Sciatic nerve (tissue), 2 donors: Measurements from ENCODE around the gene ATG9A. TPM values are rescaled to one million over a fixed set of nuclear protein-coding genes. Genes with fewer than 3 reads are reported as not detected.
"Not testable (repeated sequence)": the region's sequence is repeated elsewhere in the genome, so short reads cannot be mapped to it uniquely, and the experiment has no call there.

Experiments
- ATAC-seq: fragments of 200-7000 bp; cut with Tn5 transposase; one replicate; pipeline ENCODE4 v1.9.1; 2020; ENCODE audit warnings: mild to moderate bottlenecking, moderate library complexity
- DNase-seq: peaks from one replicate; pipeline ENCODE4 v3.0.0-alpha.2; 2020; ENCODE audit warnings: low spot score
- intact Hi-C: fragments of 100-400 bp; cut with DNase I; formaldehyde crosslinking; loops from one replicate; pipeline ENCODE4 v1.14.2; 2022
- total RNA-seq: library from RNA; stranded (reverse); fragmentation: NEBNext Ultra II Directional; extraction: Animal tissue kit (Norgen Biotek cat#: 25700); gene quantifications from one replicate; pipeline ENCODE4 v1.2.1, GENCODE V29; 2021
- donor health status: DM: no; HTN: no; CAD: no.
- donor health status: DM: no; HTN: no; CAD: no.

ATG9A gene
- total RNA-seq, 1 donor from 2014 or later, result 39.9 TPM

GRCh38 chr2:219210886-219211362, 18.5 kb downstream of the ATG9A start:
- intact Hi-C loops, result no loop called here
- DNase-seq (no peak), ATAC-seq (no peak)

- DNase-seq (no peak), ATAC-seq (no peak)
- intact Hi-C loops, result no loop called here
Measured at GRCh38 chr2:219210196-219210885, 19.1 kb downstream of the ATG9A start.

GRCh38 chr2:219209236-219210195, 19.9 kb downstream of the ATG9A start:
- no peak for DNase-seq
- intact Hi-C loops, result no loop called here
- ATAC-seq, result no peak

GRCh38 chr2:219207884-219208740, 21.3 kb downstream of the ATG9A start:
- ATAC-seq, result no peak
- intact Hi-C loops, result no loop called here
- DNase-seq, result no peak

- no peak for DNase-seq
- intact Hi-C loops, result no loop called here
- peak; percentile 1 for ATAC-seq
Measured at GRCh38 chr2:219207134-219207883, 22.1 kb downstream of the ATG9A start.

- ATAC-seq (peak; percentile 96), DNase-seq (peak; percentile 97)
- intact Hi-C loops, result no loop called here
Measured at GRCh38 chr2:219206328-219207133, 22.9 kb downstream of the ATG9A start, which contains the start of gene ZFAND2B. ZFAND2B (plus strand) TSS chr2:219206782; CDS start chr2:219206988, 206 bp downstream.

GRCh38 chr2:219205981-219206327, 23.5 kb downstream of the ATG9A start:
- intact Hi-C loops, result no loop called here
- DNase-seq, result no peak
- ATAC-seq, result no peak

GRCh38 chr2:219205165-219205538, 24.3 kb downstream of the ATG9A start:
- intact Hi-C loops, result no loop called here
- DNase-seq, result no peak
- ATAC-seq, result no peak

- intact Hi-C loops, result no loop called here
- DNase-seq (no peak), ATAC-seq (no peak)
Measured at GRCh38 chr2:219204425-219205164, 24.8 kb downstream of the ATG9A start.

- DNase-seq, intact Hi-C loops, ATAC-seq: not testable (repeated sequence)
Measured at GRCh38 chr2:219201331-219201730, 28.1 kb downstream of the ATG9A start.

- intact Hi-C loops, ATAC-seq, DNase-seq: not testable (repeated sequence)
Measured at GRCh38 chr2:219200502-219201326, 28.7 kb downstream of the ATG9A start.

- intact Hi-C loops, result no loop called here
- ATAC-seq (no peak), DNase-seq (no peak)
Measured at GRCh38 chr2:219199470-219200211, 29.8 kb downstream of the ATG9A start.

GRCh38 chr2:219198974-219199373, 30.5 kb downstream of the ATG9A start:
- intact Hi-C loops, result no loop called here
- ATAC-seq (no peak), DNase-seq (no peak)

GRCh38 chr2:219197388-219197787, 32.0 kb downstream of the ATG9A start:
- DNase-seq, result no peak
- ATAC-seq, result no peak
- intact Hi-C loops, result no loop called here

GRCh38 chr2:219186754-219187456, 42.5 kb downstream of the ATG9A start:
- ATAC-seq (no peak), DNase-seq (no peak)
- intact Hi-C loops, result no loop called here
